ENCODE measurements around the gene RGS13.

RGS13 gene

DNA sequence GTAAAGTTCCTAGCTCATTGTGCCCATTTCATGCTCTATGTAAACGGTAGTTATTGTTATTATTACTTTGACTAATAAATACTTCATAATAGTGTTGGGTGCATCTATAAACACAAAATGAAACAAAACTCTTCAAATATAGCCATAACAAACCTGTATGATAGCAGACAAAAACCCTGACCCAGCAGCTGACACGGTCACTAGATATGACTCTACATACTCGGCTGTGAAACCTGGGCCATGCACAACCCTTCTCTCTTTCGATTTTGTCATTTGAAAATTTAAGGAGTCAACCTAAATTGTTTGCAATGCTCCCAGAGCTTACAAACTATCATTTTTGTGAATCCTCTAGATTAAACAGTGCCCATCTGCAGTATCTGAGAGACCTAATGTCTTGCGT, 8.0 kb upstream of the RGS13 start:
- no peak for DNase-seq

DNA sequence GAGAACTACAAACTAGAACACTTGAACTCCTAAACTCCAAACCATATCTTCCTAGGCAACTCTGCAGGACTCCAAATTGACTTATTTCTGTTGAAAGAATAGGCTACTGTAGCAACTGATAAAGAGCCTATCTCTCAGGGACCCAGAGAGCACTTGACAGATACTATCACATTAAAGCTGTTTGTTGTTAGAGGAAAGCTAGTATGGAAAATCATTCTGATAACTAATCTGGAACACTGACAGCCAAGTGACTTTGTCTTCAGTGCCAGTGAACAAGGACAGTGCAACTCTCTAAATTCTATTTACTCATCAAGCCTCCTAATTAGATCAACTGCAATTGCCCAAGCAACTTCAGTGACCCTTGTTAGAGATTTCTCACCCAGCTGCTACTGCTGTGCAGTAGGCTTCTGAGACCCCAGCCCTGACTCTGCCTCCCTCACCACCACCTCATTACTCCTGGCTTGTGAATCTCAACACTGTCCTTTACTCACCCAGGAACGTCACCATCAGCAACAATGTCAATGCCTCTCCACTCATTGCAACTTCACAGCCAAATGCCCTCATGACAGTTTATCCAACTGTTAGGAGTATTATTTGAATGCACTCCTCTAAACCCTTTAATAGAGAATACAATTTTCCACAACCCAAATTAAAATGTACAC, 7.4 kb upstream of the RGS13 start:
- no peak for DNase-seq

DNA sequence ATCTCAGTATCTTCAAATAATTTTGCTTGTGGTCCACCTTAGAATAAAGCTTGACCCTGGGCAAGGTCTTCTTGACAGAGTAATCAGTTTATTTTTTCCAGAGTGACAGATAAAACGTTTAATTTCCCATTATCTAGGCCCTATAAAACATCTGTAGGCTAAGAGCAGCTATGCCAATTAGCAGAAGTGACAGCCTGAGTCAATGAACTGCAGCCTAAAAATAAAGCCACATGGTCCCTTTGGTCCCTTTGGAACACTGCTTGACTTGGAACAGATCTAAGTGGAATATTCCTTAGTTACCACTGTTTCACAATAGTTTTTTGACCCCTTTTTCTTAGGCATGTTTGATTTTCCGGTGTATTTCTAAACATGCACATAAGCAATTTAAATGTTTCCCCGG, 6.3 kb upstream of the RGS13 start:
- no peak for DNase-seq

DNA sequence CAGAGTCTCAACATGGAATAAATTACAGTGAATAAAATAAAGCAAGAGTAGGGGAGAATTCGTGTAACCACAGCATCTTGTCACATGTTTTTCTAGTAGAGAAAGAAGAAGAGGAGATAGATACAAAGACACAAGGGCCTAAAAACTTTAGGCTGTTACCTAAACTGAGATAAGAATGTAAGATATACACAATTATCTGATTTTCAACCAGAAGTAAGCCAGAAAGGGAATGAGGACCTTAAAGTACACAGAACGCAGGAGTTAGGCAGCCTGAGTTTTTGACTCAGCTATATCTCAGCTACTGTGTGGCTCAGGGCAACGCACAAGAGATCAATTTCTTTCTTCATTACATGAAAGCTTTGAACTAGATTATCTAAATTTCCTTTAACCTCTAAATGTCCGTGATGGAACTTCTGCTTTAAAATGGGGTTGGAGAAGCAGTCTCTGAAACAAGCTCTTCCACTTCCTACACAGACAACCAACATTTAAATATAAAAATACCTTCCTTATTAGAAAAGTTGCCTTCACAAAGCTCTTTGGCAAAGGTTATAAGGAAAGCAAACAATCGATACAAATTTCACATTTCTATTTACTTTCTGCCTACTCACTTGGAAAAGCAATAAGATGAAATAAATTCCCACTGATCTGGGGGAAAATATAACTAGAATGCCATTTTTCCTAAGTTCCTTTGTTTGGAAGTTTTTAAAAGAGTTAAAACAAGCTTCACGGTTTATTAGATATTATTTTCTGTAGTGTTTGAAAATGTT, 5.2 kb upstream of the RGS13 start:
- no peak for DNase-seq

DNA sequence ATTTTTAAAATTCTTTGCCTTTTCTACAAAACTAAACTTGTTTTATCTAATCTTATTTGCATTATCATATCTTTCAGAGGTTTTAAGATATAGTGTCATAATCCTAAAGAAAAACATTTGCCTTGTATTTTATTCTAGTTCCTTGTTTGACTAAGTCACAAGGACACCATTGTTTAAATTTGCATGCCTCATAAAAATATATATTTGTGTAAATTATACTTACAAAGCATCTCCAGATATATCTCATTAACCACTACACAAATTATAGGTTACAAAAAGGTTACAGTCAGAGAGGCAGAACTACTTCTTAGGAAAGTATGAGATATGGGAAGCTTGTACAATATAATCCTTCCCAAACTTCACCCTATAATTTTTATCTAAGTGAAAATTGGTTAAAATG, 4.2 kb upstream of the RGS13 start:
- DNase-seq: no peak

DNA sequence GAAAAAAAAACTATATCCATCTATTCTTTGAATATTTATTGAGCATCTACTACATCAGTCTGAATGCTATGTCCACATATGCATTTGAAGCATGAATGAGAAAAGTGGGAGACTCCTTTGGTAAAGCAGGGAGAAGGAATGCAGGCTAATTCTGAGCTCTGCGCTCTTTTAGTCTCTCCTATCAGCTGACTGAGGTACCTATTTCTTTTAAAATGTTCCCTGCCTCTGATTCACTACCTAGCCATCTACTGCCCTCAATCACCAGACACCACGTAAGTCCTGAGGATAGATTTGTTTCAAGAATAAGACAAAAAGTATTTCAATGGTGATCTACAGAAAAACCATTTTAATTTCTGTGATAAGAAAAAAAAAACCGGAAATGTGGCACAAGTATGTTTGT, 3.8 kb upstream of the RGS13 start:
- no peak for DNase-seq

- no peak for DNase-seq
Measured at GRCh38 chr1:192632641-192633532, 3.1 kb upstream of the RGS13 start.

- no peak for DNase-seq
Measured at GRCh38 chr1:192633533-192634253, 2.3 kb upstream of the RGS13 start.

DNA sequence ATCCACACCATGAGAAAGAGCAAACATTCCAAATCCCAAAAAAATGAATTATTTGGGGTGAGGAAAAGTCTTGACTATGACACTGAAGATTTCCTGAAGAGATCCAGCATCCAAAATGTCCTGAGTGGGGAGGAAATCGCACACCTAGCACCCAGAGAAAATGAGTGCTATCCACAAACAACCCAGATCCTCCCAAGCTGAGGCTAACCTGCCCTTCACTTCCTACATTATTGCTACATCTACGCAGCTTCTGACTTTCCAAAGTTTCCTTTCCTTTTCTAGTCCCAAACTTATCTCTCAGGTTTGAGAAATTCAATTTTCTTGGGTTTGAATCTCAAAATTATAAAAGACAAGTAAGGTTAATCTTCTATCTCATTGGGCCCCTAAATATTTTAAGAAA, 906 bp upstream of the RGS13 start:
- no peak for DNase-seq

DNA sequence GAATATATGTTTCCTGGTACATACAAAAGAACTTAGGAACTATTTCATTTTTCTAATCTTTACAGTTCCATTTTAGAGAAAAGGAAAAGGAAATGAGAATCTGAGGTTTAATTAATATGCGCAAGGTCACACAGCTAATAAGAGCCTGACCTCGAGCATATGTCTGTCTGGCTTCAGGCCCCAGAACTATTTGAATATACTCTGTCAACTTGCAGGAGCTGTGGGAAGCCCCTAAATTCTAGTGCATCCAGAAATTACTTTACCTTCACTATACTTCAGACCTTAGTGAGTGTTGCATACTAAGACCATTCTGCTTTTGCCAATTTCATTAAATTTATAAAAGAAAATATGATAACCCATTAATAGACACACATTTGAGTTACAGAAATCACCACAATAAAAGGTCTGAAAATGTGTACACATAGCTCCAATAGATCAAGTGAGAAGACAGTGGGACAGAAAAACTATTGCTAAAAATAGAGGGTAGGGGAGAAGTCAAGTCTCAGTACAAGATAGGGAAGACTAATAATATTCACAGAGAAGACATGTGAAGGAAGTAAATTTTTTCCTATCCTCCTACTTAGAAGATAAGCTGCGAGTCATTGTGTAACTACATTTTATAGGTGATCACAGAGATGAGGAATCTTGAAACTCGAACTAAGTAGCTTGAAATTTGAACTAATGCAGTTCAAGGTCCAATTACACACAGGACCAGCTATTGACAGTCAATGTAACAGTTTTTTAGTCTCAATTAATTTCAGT, 3.8 kb downstream of the RGS13 start:
- DNase-seq: peak; percentile 5

DNA sequence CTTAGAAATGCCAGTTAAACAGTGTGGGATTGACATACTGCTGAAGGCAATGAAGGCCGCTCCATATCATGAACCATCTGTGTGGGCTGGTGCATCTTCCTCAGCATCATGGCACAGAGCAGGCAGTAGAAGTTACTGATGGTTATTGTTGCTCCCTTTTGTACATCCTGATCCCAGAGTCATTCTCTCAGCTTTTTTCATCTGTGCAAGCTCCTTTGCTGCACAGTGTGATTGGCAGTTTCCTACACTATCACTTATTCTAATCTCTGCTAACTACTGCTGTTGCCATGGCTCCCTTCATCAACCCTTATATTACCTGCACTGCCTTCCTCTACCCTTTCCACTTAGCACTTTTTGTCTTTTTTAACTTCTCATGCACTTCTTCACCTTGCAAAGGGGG, 16.2 kb downstream of the RGS13 start:
- DNase-seq: no peak

DNA sequence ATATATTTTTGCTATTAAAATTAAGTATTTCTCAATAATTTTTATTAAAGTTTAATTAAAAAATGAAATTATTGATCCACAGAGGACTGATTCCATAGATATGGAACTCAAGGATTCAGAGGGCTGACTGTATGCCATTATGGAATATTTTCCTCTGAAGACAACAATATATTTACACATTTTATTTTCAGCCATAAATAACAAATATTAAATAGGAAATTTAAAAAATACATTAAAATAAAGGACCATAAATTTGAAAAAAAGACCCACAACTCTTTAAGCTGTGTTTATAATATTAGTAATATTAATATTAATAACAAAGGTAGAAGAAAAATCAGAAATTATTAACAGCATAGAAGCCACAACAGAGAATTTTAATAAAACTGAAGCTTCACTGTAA, 18.2 kb downstream of the RGS13 start:
- no peak for DNase-seq

GRCh38 chr1:192654591-192655251, 18.8 kb downstream of the RGS13 start:
- DNase-seq: no peak

DNA sequence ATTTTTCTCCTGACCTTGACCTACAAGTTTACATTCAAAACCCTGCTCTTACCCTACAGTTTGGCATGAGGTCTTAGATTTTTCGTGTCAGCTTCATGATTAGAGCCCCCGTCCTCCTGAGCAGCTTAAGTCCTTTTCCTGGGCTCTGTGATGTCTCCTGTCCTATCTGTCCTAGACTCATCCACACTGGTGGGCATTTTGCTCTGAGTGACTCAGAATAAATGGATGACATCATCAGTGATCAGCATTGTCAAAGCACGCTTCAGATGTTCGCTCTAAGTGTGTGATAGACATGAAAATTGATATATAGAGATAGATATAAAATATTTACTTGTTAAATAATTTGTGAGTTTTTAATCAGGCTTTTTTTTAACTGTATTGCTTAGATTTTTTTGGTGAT, 21.8 kb downstream of the RGS13 start:
- DNase-seq: no peak

- no peak for DNase-seq
Measured at GRCh38 chr1:192658255-192658654, 22.3 kb downstream of the RGS13 start.

GRCh38 chr1:192660613-192661012, 24.7 kb downstream of the RGS13 start:
- no peak for DNase-seq

DNA sequence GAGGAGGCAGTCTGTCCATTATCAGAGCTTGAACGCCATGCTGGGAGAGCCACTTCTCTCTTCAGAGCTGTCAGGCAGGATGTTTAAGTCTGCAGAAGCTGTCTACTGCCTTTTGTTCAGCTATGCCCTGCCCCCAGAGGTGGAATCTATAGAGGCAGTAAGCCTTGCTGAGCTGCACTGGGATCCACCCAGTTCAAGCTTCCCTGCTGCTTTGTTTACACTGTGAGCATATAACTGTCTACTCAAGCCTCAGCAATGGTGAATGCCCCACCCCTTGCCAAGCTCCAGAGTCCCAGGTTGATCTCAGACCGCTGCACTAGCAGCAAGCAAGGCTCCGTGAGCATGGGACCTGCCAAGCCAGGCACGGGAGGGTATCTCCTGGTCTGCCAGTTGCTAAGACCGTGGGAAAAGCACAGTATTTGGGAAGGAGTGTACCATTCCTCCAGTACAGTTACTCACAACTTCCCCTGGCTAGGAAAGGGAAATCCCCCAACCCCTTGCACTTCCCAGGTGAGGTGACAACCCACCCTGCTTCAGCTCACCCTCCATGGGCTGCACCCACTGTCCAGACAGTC, 32.5 kb downstream of the RGS13 start:
- DNase-seq: no peak

DNA sequence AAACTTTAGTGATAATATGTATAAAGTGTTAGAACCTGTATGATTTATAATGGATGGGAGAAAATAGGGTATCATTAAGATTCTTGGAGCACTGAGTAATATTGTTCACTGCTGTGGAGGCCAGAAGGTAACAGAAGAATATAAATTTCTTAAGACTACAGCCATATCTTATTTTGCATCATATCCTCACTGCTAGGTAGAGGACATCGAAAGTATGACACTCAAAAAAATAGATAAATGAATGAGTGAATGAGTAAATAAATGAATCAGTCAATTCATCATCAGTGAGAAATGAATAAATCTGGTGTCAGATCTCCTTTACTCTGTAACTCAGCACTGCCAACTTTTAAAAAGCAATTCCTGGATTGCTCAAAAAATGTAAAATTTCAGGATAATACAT, 33.2 kb downstream of the RGS13 start:
- DNase-seq: no peak

- no peak for DNase-seq
Measured at GRCh38 chr1:192675716-192676115, 39.8 kb downstream of the RGS13 start.

DNA sequence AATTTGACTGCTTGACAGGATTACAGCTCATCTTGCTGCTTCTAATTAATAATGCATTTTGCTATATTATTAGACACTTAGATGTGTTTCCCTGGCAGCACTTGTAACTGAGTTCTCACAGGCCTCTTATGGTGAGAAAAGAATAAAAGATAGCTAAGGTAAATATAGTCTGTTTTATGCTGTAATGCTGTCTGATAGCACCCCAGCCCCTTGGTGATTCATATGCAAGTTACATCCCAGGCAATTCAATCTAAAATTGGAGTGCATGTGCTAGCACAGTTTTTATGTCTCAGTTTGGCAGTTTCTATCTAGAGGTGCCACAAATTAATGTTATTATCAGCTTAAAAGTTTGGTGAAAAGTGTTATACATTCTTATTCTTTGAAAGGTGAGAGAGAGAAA, 42.2 kb downstream of the RGS13 start:
- no peak for DNase-seq

GRCh38 chr1:192682335-192682734, 46.4 kb downstream of the RGS13 start:
- no peak for DNase-seq

Measured in MV-4-11 (cell line).